ENCODE data around the gene GRIN2C.
"Not testable (repeated sequence)": the region's sequence is repeated elsewhere in the genome, so short reads cannot be mapped to it uniquely, and the experiment has no call there.

The GRIN2C gene

DNA sequence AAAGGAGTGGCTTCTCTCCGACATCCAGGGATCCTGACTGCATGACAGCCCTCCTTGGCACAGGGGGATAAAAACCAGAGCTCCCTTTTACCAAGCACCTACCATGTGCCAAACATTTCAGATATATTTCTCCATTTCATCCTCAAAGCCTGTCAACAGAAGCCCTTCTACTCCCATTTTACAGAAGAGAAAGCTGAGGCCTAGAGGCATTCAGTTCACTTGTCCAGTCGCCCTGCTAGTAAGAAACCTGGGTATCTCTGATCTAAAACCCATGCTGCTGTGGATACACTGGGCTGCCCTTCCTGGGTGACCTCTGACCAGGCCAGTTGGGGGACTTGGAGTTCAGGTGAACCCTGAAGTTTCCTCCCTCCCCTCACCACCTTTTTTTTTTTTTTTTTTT lies 19.0 kb upstream of the GRIN2C start:
- DNase-seq, result no peak

DNA sequence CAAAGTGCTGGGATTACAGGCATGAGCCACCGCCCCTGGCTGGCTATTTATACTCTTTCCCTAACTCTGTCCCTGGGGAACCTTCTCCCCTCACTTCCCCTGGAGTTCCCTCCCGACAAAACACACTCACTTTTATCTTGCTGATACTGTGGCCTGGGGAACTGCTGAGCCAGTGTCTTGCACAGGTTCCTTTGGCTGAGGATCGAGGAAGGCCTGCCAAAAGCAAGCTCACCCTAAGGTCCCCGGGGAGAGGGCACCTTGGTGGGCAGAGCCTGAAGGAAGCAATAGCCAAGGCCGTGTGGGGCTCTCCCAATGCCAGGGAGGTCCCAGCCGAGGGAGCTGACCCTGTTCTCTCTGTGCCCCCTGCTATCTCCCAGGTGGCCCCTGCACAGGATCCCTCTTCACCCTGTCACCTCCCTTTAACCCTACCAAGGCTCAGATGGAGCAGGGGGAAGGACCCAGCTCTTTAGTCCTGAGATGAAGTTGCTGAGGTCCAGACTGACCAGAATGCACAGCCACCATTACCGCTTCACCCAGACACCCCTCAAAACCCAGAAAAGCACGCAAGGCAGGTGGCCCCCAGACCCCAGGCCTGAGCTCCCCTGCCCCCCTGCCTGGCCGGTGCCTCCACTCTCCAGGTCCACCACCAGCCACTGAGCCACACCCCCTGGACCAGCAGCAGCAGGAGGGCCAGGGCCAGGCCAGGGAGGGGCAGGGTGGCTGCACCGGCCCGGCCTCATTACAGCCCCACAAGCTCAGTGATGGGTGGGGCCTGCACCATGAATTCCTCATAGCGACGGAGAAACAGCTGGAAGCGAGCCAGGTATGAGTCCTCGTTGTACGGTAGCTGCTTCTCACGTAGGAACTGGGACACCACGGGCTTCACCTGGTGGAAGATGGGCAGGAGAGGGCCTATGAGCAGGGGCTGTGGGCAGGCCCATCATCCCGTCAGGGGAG lies 18.2 kb upstream of the GRIN2C start:
- no peak for DNase-seq

DNA sequence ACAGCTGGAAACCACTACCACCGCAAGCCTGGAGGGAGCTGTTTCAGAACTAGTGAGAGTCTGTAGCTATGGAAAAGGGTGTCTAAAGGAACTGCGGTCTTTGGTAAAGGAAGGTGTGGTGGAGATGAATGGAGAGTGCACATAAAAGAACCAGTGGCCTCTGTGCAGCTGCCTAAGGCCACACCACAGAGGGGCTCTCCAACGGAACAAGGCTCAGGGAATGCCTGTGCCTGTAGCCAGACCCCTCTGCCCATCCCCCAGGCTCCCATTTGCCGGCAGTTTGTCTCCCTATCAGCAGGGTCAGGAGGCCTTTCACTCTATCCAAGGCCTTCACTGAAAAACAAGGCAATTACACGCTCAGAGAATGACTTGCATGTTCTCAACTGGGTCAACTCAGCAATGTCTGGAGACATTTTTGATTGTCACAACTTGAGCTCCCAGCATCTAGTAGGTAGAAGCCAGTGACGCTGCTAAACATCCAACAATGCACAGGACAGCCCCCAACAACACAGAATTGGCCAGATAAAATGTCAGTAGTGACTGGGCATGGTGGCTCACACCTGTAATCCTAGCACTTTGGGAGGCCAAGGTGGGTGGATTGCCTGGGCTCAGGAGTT lies 16.4 kb upstream of the GRIN2C start:
- DNase-seq, result no peak

DNA sequence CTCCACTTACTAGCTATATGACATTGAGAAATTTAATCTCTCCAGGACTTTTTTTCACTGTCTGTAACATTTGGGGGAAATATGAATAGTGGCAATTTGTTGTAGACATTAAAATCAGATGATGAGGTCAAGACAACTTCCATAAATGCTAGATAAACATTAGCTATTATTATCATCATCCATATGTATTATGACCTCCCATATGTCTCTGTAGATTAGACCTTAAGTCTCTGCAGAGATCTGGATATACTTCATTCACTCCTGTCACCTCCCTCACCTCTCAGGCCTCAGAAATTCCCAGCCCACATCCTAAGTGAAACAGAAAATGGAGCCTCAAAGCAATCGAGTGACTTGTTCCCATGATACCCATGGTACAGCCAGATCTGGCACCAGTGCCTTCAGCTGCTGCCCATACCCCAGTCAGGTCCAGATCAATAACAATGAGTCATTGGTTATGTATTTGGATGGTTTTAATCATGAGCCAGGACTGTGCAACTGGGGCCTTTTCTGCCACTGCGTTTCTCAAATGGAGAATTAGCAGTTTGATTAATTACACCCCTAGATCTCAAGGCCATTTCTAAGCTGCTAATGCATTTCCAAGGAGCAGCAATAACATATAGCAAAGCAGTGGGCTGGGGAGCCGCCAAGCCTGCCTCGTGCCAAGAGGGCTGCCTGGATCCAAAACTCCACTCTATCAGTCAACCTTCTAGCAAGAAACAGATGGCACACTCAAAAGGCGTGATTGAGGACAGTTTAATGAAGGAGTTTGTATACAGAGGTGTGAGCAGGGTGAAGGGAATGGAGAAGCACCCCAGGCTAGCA lies 15.7 kb upstream of the GRIN2C start:
- no peak for DNase-seq

DNA sequence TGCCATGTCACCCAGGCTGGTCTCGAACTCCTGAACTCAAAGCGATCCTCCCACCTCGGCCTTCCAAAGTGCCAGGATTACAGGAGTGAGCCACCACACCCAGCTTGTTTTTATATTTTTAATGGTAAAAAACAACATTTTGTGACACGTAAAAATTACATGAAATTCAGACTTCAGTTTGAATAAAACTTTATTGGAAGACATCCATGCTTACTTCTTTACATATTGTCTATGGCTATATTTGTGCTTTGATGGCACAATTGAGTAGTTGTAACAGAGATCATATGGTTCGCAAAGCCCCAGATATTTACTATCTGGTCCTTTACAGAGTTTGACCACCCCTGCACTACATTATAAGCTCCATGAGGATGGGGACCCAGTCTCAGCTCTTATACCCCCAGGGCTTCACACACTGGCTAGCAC lies 14.9 kb upstream of the GRIN2C start:
- DNase-seq, result no peak

DNA sequence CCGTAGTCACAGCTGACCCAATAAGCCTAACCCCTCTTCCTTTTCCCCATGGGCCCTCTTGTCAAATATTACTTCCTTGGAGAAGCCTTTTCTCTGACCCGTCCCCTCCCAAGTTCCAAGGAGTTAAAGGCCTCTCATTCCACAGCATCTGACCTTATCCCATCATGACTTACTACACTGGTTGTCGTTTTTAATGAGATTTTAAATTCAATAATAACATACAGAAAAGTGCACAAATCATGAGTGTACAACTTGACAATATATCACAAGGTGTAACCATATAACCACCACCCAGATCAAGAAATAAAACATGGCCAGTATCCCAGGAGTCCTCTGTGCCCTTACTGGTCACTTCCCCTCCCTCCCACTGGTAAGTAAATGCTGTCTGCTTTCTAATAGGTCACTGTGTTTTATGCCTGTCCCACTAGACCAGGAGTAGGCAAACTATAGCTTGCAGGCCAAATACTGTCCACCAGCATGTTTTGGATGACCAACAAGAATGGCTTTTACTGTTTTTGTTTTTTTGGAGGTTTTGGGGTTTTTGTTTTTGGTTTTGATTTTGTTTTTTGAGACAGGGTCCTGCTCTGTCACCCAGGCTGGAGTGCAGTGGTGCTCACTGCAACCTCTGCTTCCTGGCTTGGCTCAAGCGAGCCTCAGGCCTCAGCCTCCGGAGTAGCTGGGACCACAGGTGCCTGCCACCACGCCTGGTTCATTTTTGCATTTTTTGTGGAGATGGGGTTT lies 14.4 kb upstream of the GRIN2C start:
- no peak for DNase-seq

DNA sequence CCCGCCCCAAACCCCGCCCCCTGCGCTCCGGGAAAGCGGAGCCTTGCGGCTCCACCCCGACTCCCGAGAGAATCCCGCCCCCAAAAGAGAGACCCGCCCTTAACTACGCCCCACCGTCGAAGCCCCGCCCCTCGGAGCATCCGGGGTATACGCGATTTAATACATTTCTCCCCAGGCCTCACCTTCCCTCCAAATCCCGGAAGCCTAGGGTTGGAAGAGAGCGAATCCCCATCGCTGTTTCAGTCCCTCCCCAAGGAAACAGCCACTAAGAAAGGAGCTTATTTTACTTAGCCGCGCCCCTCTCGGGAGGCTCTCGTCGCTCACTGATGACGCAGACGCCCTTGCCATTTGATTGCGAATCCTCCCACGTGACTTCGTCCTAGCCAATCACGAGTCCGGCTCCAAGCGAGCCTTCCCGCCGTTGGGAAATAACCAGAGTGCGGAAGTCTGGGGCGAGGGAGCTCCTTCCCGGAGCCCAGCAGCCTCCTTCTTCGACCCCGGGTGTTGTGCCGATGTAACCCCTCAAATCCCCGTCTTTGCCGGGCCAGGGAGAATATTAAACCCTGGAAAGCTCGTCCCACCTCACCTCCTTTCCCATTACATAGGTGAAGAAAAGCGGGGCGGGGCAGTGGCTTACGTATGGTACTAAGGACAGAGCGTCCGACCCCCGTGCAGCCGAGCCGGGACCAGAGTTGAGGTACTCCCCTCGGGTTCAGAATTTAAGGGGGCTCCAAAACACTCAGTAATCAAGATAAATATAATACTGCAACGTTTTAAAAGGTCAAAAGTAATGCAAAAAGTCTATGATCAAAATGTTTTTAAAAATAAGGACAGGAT lies 13.6 kb upstream of the GRIN2C start:
- DNase-seq, result peak; percentile 99

DNA sequence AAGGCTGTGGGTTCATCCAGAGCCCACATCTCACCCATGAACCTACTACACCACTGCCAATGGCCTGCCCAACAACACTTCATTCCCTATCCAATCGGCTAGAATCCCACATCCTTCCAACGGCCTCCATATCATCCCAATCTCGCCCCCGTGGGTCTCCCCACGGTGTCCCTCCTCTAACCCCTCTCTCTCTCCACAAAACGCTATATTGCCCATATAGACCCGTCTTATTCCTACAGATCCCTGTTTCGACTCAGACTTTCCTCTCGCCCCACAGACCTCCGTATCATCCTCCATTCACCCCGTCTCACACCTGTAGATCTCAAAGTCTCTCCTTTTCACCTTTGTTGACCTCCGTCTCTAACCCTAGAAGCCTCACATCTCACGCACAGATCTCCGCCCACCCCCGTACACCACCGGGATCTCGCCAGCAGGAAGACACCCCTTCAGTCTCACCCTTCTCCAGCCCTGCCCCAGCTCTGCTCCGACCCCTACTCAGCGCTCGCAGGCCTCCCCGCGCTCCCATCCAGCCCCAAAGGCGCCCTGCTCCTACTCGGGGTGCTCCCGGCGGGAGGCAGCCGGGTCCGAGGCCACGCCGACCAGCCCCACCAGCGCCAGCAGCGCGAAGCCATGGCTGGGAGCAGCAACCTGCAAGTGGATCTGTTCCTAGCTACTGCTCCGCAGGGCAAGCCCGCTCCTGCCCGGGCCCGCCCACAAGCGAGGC lies 12.8 kb upstream of the GRIN2C start, which contains the start of gene FDXR:
FDXR (minus strand) TSS at position 682 of the 724 bp plus-strand sequence; CDS start at position 632, 50 bp downstream.
- DNase-seq, result no peak

DNA sequence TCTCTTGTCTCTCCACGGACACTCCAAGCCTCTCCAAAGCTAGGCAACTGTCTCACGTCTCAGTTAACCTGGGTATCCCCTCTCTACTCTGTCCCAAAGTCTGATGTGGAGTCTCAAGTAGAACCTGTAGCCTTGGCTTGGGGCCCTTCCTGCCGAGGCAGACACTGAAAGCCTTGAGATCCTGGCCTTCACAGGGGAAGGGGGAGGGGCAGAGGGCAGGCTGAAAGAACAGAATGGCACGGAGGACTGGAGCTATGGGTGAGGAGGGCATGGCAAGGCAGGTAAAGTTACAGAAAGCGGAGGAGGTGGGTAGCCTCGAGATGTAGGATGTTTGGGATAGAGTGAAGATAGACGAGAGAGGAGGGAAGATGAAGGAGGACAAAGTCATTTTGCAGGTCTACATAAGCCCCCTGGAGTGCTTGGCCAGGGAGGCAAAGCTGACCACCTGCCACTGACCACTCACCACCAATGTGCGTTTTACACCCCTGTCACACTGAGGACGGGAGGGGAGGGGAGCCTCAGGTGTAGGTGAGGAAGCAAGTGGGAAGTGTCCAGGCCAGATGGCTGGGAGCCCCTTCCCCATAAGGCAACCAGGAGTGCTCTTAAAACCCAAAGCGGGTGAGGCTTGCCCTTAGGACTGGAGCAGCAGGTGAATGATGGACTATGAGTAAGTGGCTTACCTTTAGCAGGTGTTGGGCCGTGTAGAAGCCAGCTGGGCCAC lies 11.8 kb upstream of the GRIN2C start:
- no peak for DNase-seq

DNA sequence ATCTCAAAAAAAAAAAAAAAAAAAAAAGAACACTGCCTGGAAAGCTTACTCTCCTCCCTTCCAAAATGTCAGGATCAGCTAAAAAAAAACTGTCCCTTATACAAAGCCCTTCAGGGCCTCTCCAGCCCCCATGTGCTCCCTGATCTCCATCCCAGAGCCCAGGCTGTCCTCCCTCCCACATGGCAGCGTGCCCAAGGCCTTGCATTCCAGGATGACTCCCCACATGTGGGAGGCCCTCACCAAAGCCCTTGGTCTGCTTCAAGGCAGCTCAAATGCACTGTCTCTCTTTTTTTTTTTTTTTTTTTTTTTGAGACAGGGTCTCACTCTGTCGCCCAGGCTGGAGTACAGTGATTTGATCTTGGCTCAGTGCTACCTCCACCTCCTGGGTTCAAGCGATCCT lies 10.8 kb upstream of the GRIN2C start:
- DNase-seq, result no peak

DNA sequence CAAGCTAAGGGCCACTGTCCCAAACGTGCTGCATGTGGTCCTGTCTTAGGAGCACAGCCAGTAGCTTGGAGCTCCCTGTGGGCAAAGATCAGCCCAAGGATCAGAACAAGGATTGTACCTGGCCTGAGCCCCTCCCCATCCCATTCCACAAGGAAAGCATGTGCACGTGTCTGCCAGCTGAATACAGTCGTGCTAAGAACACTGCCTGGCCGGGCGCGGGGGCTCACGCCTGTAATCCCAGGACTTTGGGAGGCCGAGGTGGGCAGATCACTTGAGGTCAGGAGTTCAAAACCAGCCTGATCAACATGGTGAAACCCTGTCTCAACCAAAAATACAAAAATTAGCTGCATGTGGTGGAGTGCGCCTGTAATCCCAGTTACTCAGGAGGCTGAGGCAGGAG lies 10.3 kb upstream of the GRIN2C start:
- DNase-seq, result not testable (repeated sequence)

DNA sequence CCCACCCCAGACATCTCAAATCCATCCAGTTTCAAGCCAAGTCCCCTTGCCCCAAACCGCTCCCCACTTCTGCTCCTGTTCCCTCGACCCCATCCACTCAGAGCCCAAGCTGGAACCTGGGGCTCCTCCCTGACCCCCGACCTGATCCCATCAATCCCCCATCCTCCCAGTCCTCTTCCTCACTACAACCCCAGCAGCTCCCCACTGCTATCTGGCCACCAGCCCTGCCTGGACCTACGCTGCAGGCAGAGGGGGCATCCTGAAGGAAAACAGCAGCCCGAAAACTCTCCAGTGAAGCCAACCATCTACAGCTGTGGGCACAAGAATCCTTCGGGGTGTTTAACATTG lies 9.2 kb upstream of the GRIN2C start:
- no peak for DNase-seq

DNA sequence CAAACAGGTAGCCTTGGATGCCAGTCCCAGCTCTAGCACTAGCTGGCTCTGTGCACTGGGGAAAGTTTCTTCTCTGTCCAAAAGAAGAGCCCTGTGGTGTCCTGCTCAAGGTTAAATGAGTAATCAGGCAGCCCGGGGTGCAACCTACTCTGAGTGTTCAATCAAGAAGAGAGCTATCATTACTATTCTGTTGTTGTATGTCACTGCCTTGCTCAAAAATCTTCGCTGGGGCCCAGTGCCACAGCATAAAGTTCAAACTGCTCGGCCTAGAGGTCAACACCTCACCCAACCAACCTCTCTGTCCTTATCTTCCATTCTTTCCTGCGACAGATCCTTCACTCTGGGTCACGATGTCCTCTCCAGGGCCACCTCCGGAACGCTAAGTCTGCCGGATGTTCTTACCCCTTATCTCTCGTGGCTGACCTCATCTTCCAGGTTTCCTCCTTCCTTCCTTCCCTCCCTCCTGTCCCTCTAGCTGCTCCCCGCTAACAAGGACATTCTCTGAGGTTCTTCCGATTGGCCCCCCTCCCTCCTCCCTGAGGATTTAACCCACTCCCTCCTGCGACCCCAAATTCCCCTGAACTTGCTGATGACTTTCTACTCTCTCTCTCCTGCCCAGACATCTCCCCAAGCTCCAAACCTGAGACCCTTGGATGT lies 8.7 kb upstream of the GRIN2C start:
- no peak for DNase-seq

DNA sequence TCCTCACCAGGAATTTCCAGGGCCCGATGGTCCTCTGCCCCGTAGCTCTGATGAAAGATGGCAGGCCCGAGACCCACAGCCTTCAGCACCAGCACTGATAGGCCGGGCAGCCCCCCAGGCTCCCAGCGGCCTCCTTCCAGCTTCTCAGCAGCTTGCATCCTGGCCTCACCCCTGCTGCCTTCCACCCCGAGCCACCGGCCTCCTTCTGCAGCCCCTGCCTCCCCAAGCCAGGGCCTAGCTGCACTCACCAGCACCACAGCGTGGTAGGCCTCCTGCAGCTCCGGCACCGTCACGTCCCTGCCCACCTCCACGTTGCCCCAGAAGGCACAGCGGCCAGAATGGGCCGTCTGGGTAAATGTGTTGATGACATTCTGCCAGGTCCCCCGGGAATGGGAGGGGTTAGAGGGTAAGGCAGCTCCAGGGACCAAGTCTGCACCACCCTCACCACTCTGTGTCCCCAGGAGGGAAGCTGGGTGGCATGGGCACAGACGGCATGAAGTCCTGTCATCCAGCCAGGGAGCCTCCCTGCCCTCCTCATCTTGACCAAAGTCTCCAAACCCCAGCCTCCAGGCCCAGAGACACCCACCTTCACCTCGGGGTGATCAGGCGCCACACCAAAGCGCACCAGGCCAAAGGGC lies 6.6 kb upstream of the GRIN2C start:
- DNase-seq, result no peak

DNA sequence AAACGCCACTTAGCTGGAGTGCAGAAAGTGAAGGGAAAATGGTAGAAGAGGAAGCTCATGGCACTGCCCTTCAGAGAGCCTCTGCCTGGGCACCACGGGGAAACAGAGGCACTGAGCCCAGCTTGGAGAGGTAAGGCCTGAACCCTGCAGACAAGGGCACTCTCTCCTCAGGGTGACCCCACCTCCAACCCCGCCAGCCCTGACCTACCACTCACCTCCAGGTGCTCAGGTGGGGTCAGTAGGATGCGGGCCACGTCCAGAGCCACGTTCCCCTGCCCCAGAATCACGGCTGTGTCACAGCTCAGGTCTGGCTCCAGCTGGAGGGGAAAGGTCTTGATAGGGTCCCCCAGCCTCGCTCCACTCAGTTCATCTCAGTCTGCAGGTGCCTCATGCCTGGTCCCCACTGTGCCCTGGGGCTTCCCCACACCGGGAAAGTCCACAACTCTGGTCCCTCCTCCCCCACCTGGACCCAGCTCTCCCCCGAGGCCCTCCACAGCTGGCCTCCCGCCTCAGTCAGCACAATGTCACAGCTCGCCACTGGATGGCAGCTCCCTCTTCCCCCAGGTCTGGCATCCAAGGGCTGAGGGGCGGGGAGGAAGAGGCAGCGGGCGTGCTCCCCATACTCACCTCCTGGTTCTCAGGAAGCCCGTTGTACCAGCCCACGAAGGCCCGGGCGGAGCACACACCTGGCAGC lies 6.0 kb upstream of the GRIN2C start:
- DNase-seq, result no peak

DNA sequence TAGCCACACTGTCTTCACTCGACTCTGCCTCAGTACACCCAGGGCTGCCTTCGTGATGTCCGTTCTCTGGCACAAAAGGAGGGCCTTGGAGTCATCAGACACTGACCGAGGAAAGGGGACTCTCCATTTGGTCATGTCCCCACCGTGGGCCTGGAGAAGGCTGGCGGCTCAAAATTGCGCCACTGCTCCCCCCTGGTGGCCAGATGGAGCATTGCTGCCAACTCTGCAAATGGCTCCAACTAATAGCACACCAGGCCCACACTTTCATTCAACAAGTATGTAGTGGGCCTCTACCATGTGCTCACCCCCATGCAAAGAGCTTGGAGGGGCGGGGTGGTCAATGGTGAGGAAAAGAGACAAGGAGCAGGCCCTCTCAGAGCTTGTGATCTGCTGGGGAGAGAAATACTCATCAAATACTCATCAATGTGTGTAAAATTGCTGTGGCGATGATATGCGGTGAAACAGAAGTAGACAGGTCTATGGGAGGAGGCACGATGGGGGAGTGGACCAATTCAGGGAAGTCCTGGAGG lies 5.2 kb upstream of the GRIN2C start:
- DNase-seq, result peak; percentile 79

DNA sequence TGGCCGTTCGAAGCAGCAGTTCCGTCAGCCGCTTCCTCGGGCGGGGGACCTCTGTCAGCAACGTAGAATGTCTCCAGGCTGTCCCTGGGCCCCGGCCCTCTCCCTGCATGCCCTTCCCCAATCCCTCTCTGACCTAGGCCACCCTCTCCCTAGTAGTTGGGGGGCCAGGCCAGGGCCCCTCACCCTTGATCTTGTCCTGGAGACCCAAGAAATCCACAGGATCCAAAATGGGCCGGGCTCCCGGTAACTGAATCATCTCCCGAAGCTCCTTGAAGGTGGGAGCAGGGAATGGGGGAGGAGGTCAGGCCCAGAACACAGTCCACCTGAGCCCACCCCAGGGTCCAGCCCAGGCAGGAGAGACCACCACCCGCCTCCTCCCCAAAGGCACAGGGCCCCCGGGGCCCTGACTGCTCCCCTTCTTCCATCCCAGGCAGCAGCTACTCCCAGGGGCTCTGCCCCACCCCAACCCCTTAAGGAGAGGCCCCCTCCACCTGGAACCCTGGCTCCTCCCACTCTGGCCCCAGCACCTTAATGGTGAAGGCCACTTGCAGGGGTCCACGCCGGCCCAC lies 4.7 kb upstream of the GRIN2C start:
- no peak for DNase-seq

Measured in CD4-positive, alpha-beta T cell treated with Interleukin-6 for 4 hours (primary cell).